Transverse colon (tissue), 4 donors: ENCODE measurements around the gene RMND1. TPM values are rescaled to one million over a fixed set of nuclear protein-coding genes. Genes with fewer than 3 reads are reported as not detected.

Source experiments
- DNase-seq: peaks from one replicate; pipeline ENCODE4 v3.0.0-alpha.2; 2019
- H3K27ac ChIP-seq, 4 donors: fragments of 200-600 bp; sonication (generic); 2 replicates each; pipeline ENCODE4 v1.5.1; 2016 to 2018; ENCODE audit warnings: inconsistent platforms in 4 of 4
- H3K27me3 ChIP-seq: fragments of 200-600 bp; sonication (generic); 2 replicates; pipeline ENCODE4 v1.5.1; 2017; ENCODE audit warnings: inconsistent platforms
- H3K36me3 ChIP-seq, 4 donors: fragments of 200-600 bp; sonication (generic); 2 replicates each; pipeline ENCODE4 v1.5.1; 2017 to 2019; ENCODE audit warnings: inconsistent platforms in 4 of 4
- H3K4me1 ChIP-seq, 4 donors: fragments of 200-600 bp; sonication (generic); 2 replicates each; pipeline ENCODE4 v1.5.1; 2017 to 2020; ENCODE audit warnings: inconsistent platforms in 4 of 4
- H3K4me3 ChIP-seq, 4 donors: fragments of 200-600 bp; sonication (generic); 1 replicate in 1 of 4; 2 replicates in 3 of 4; pipeline versions ENCODE4 v1.5.1 to v1.6.1; 2017 to 2019; ENCODE audit warnings: inconsistent platforms in 4 of 4
- H3K9me3 ChIP-seq, 2 donors: fragments of 200-600 bp; sonication (generic); 2 replicates each; pipeline ENCODE4 v1.5.1; 2017 to 2019; ENCODE audit warnings: inconsistent platforms in 2 of 2
- EP300 ChIP-seq: sonication (generic); formaldehyde crosslinking; IDR thresholded peaks from one replicate; pipeline ENCODE4 v1.6.1; 2017; ENCODE audit warnings: antibody characterized with exemption, low read depth
- POLR2A ChIP-seq: fragments of 450-650 bp; IDR thresholded peaks from one replicate; pipeline ENCODE4 v1.6.1; 2016; ENCODE audit warnings: antibody characterized with exemption, mild to moderate bottlenecking, moderate library complexity
- POLR2AphosphoS5 ChIP-seq, 3 donors: sonication (generic); formaldehyde crosslinking; IDR thresholded peaks; one replicate each; pipeline ENCODE4 v1.6.1; 2016; ENCODE audit warnings: antibody characterized with exemption in 3 of 3
- WGBS, 2 donors: methylation state at CpG; one replicate each; pipeline ENCODE4 v1.1.5; 2018; ENCODE audit warnings: low coverage in 1 of 2; 5-methylcytosine and 5-hydroxymethylcytosine counted together
- in situ Hi-C, 4 donors: fragments of 200-750 bp; cut with MboI; loops; one replicate each; pipeline versions ENCODE4 v1.15.0 to v1.15.1; 2017; ENCODE audit warnings: low sequenced_read_pairs in 3 of 4, low pct_ligation_motif_present in 1 of 4, low pct_unique_long_range_greater_than_20kb in 1 of 4
- intact Hi-C: fragments of 100-400 bp; cut with DNase I; formaldehyde crosslinking; loops from one replicate; pipeline ENCODE4 v1.15.1; 2023; ENCODE audit warnings: low total_unique reads
- total RNA-seq, 4 donors: library from RNA; depleted of rRNA; stranded (reverse); fragments of >200 nt; gene quantifications; one replicate each; pipeline ENCODE4 v1.1.0, GENCODE V29; 2016
- TF ChIP-seq, protein P1 (sequence below), 5 experiments: fragments of 200-600 bp in 3 of 5; fragments of 450-650 bp in 2 of 5; sonication (generic) in 3 of 5; IDR thresholded peaks; 1 replicate in 2 of 5; 2 replicates in 3 of 5; pipeline ENCODE4 v1.5.1; 2016 to 2017; ENCODE audit warnings: antibody characterized with exemption in 5 of 5, inconsistent platforms in 3 of 5, mild to moderate bottlenecking in 2 of 5, moderate library complexity in 1 of 5

Gene RMND1
- total RNA-seq, 4 donors from 2014 or later, result 5.6 to 29.2 (median 17.5) TPM

DNA sequence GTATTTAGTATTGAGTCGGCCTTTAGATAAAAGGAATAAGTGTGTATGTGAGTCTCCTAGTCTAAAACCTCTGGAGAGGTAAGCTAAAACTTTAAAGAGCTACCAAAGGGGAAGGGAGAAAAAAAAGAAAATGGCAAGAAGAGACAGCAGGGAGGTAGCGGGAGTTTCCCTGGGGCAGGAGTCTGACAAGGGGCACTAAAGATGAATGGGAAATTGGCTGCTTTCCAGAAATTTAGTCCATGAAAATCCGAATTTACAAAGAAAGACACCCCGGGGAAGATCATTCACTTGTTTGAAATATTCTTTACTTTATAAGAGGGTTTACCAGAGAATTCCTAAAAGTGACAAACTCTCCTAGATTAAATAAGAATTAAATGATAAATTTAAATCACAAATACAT lies 19.3 kb downstream of the RMND1 start:
- Histone ChIP-seq H3K9me3 (no peaks in the 10 kb centered on the region), H3K4me1 (peaks cover 0 to 14% (median 3%) of the 10 kb centered on the region in 4 donors), H3K27ac (no peak overlapping the region), H3K36me3 (peaks cover 0 to 22% (median 8%) of the 10 kb centered on the region in 4 donors), H3K4me3 (no peak overlapping the region), H3K27me3 (no peaks in the 10 kb centered on the region)
- TF ChIP-seq, protein P1, sequence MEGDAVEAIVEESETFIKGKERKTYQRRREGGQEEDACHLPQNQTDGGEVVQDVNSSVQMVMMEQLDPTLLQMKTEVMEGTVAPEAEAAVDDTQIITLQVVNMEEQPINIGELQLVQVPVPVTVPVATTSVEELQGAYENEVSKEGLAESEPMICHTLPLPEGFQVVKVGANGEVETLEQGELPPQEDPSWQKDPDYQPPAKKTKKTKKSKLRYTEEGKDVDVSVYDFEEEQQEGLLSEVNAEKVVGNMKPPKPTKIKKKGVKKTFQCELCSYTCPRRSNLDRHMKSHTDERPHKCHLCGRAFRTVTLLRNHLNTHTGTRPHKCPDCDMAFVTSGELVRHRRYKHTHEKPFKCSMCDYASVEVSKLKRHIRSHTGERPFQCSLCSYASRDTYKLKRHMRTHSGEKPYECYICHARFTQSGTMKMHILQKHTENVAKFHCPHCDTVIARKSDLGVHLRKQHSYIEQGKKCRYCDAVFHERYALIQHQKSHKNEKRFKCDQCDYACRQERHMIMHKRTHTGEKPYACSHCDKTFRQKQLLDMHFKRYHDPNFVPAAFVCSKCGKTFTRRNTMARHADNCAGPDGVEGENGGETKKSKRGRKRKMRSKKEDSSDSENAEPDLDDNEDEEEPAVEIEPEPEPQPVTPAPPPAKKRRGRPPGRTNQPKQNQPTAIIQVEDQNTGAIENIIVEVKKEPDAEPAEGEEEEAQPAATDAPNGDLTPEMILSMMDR (IDR thresholded peaks at IDR 0.05), result no peak
- TF ChIP-seq POLR2AphosphoS5 (IDR thresholded peaks at IDR 0.05) (no peak), EP300 (no peak), POLR2A (no peak)
- intact Hi-C loops, result no loop called here
- 86 to 100% methylated on average over 2 to 4 of the region's 4 CpGs for WGBS, 2 donors
- in situ Hi-C loops, result no loop called here
- no peak for DNase-seq

DNA sequence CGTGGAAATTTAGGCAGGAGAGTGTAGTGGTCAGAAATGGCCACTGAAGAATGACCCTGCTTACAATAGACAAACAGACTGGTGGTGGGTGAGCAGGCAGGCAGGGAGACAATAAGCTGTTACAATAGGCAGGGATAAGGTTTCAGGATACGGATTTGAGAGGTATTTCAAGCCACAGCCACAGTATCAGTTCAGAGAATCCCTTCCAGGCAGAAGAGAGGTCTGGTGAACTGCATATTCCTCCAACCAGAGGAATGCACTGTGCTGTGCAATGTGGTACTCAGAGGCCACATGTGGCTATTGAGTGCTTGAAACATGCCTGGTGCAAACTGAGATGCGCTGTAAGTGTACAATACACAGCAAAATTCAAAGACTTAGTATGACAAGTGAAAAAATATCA lies 20.6 kb downstream of the RMND1 start:
- Histone ChIP-seq H3K27ac (no peak overlapping the region), H3K4me3 (no peak overlapping the region), H3K9me3 (no peaks in the 10 kb centered on the region), H3K36me3 (peaks cover 0 to 32% (median 11%) of the 10 kb centered on the region in 4 donors), H3K4me1 (peaks cover 0 to under 1% (median 0%) of the 10 kb centered on the region in 4 donors), H3K27me3 (no peaks in the 10 kb centered on the region)
- 90 to 100% methylated on average over 3 of the region's 3 CpGs for WGBS, 2 donors
- in situ Hi-C loops (no loop called here), intact Hi-C loops (no loop called here)
- DNase-seq, result no peak
- no peak for TF ChIP-seq EP300
- TF ChIP-seq, protein P1 (IDR thresholded peaks at IDR 0.05), result no peak

DNA sequence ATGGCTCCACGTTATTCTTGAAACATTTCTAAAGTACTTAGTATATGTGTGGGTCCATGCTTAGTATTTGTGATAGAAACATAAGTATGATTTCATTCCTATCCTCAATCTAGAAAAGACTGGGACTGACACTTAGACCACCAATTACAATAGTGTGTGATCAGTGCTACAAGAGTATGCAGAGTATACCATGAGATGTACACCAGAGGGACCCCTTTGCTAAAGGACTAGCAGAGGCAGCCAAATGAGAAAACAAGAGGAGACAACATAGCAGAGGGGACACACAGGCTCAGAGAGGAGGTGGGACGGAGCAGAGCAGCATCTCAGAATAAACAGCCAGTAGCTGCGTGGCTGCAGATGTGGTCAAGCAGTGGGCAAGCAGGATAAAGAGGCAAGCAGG lies 21.0 kb downstream of the RMND1 start:
- 88 to 89% methylated on average over 3 of the region's 3 CpGs for WGBS, 2 donors
- no peak for TF ChIP-seq EP300
- TF ChIP-seq, protein P1 (IDR thresholded peaks at IDR 0.05), result no peak
- no peak for TF ChIP-seq POLR2AphosphoS5 (IDR thresholded peaks at IDR 0.05)
- no peak for TF ChIP-seq POLR2A
- no peak overlapping the region for H3K4me3 ChIP-seq
- H3K4me1 ChIP-seq, result no peaks in the 10 kb centered on the region
- no peak for DNase-seq
- in situ Hi-C loops (no loop called here), intact Hi-C loops (no loop called here)
- peaks cover 0 to 32% (median 11%) of the 10 kb centered on the region in 4 donors for H3K36me3 ChIP-seq
- H3K9me3 ChIP-seq, result no peaks in the 10 kb centered on the region
- H3K27me3 ChIP-seq, result no peaks in the 10 kb centered on the region
- no peak overlapping the region for H3K27ac ChIP-seq

DNA sequence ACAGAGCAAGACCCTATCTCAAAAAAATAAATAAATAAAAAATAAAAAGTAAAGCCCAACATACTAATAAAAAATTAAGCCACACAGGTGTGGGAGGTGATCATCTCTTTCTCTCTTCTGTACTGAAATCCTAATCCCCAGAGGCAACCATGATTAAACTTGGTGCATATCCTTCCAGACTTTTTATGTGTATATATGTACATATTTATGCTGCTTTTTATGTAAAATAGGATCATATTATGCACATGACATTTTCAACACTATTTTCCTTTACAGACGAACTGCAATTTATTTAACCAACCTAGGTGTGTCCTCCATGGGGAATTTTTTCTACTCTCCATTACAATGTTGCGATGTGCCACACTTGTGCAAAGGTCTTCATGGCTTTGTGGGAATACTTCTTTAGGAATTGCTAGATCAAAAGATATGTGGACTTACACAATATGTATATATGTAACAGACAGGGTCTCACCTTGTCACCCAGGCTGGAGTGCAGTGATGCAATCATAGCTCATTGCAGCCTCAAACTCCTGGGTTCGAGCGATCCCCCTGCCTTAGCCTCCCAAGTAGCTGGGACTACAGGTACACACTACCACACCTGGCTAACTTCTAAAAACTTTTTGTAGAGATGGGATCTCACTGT lies 23.7 kb downstream of the RMND1 start:
- 86 to 100% methylated on average over 1 to 4 of the region's 4 CpGs for WGBS, 2 donors
- in situ Hi-C loops (no loop called here), intact Hi-C loops (no loop called here)
- Histone ChIP-seq H3K27ac (no peak overlapping the region), H3K9me3 (no peaks in the 10 kb centered on the region), H3K36me3 (peaks cover 0 to 36% (median 11%) of the 10 kb centered on the region in 4 donors), H3K4me1 (no peaks in the 10 kb centered on the region), H3K27me3 (no peaks in the 10 kb centered on the region), H3K4me3 (no peak overlapping the region)
- DNase-seq, result no peak
- TF ChIP-seq POLR2A (no peak), POLR2AphosphoS5 (IDR thresholded peaks at IDR 0.05) (no peak), EP300 (no peak)
- TF ChIP-seq, protein P1 (IDR thresholded peaks at IDR 0.05), result no peak
